A549 (cell line): ENCODE data around the gene PPFIA2. TPM values are rescaled to one million over a fixed set of nuclear protein-coding genes. Genes with fewer than 3 reads are reported as not detected.

ENCODE experiments used
- ATAC-seq, 2 experiments: fragments of 200-7000 bp in 1 of 2; fragments of >200 bp in 1 of 2; cut with Nextera tagmentation in 1 of 2; cut with Tn5 transposase in 1 of 2; 3 replicates each; pipeline versions ENCODE4 v1.8.0 to v1.9.1; 2018 to 2020; ENCODE audit warnings: mild to moderate bottlenecking in 1 of 2, moderate library complexity in 1 of 2
- CTCF ChIA-PET: fragments of 300-600 bp; sonication (Branson Sonifier 250); formaldehyde crosslinking; extraction: SDS; loops from one replicate; lab custom pipeline; 2021; ENCODE audit warnings: antibody characterized with exemption, inconsistent platforms; lab: Yijun Ruan, JAX
- POLR2A ChIA-PET: fragments of 350-600 bp; formaldehyde crosslinking; extraction: SDS; loops from one replicate; lab custom pipeline; 2021; ENCODE audit warnings: antibody characterized with exemption, inconsistent platforms; lab: Yijun Ruan, JAX
- DNase-seq, 2 experiments: peaks; one replicate each; pipeline versions ENCODE4 v3.0.0 to v3.0.0-alpha.2; 2011 to 2016; ENCODE audit warnings: low read depth in 1 of 2, low spot score in 1 of 2
- FAIRE-seq: peaks from 2 replicates; lab custom pipeline; 2011; peaks lifted over from hg19 to GRCh38; lab: Jason Lieb, UNC
- H3K27ac ChIP-seq, 2 experiments: fragments of >200 bp; sonication (Bioruptor Twin); formaldehyde crosslinking; 3 replicates each; pipeline ENCODE4 v1.5.1; 2016 to 2017
- H3K4me1 ChIP-seq: fragments of >200 bp; sonication (Bioruptor Twin); formaldehyde crosslinking; 3 replicates; pipeline ENCODE4 v1.6.1; 2016
- H3K4me2 ChIP-seq: fragments of >200 bp; sonication (Bioruptor Twin); formaldehyde crosslinking; 3 replicates; pipeline ENCODE4 v1.6.1; 2016
- H3K4me3 ChIP-seq: fragments of >200 bp; sonication (Bioruptor Twin); formaldehyde crosslinking; 3 replicates; pipeline ENCODE4 v1.5.1; 2016
- H3K9me3 ChIP-seq: fragments of >200 bp; sonication (Bioruptor Twin); formaldehyde crosslinking; 3 replicates; pipeline ENCODE4 v1.6.1; 2016
- BHLHE40 ChIP-seq: IDR thresholded peaks from 2 replicates; pipeline ENCODE4 v1.6.1; 2012; ENCODE audit warnings: low read depth, low read length, inconsistent platforms
- CBX8 ChIP-seq: fragments of 200-600 bp; sonication (generic); IDR thresholded peaks from 2 replicates; pipeline ENCODE4 v1.6.1; 2016
- EHF ChIP-seq: fragments of 250-450 bp; sonication (Bioruptor Pico); IDR thresholded peaks from 2 replicates; pipeline ENCODE4 v1.5.0; 2020; ENCODE audit warnings: mild to moderate bottlenecking
- EP300 ChIP-seq, 2 experiments: fragments of >200 bp; sonication (Bioruptor Twin); formaldehyde crosslinking; IDR thresholded peaks; 2 replicates in 1 of 2; 3 replicates in 1 of 2; pipeline ENCODE4 v1.6.1; 2016 to 2017
- FOSB ChIP-seq: fragments of 250-450 bp; sonication (Bioruptor Pico); IDR thresholded peaks from 2 replicates; pipeline ENCODE4 v1.5.0; 2020; ENCODE audit warnings: mild to moderate bottlenecking, moderate library complexity
- GATA3 ChIP-seq: IDR thresholded peaks from 2 replicates; pipeline ENCODE4 v1.6.1; 2012; ENCODE audit warnings: borderline replicate concordance
- HOXB5 ChIP-seq: fragments of 250-450 bp; sonication (Bioruptor Pico); IDR thresholded peaks from 2 replicates; pipeline ENCODE4 v1.5.0; 2020; ENCODE audit warnings: mild to moderate bottlenecking, moderate library complexity
- JUN ChIP-seq, 2 experiments: fragments of >200 bp; sonication (Bioruptor Twin); formaldehyde crosslinking; IDR thresholded peaks; 2 replicates in 1 of 2; 3 replicates in 1 of 2; pipeline ENCODE4 v1.6.1; 2016 to 2017
- JUNB ChIP-seq: fragments of >200 bp; sonication (Bioruptor Twin); formaldehyde crosslinking; IDR thresholded peaks from 2 replicates; pipeline ENCODE4 v1.6.1; 2016
- KDM1A ChIP-seq: fragments of 200-600 bp; sonication (generic); IDR thresholded peaks from 2 replicates; pipeline ENCODE4 v1.6.1; 2016; ENCODE audit warnings: low read depth, mild to moderate bottlenecking
- MAZ ChIP-seq: fragments of 150-350 bp; IDR thresholded peaks from 2 replicates; pipeline ENCODE4 v1.6.1; 2014; ENCODE audit warnings: antibody characterized with exemption, low read depth, low read length, borderline replicate concordance
- NFE2L2 ChIP-seq: fragments of 150-350 bp; conservative IDR thresholded peaks from 2 replicates; pipeline ENCODE4 v1.6.1; 2014; ENCODE audit warnings: low read length
- PHF8 ChIP-seq: fragments of 200-600 bp; sonication (generic); IDR thresholded peaks from 2 replicates; pipeline ENCODE4 v1.6.1; 2016; ENCODE audit warnings: low read depth, mild to moderate bottlenecking, antibody characterized with exemption, moderate library complexity, borderline replicate concordance
- POLR2AphosphoS2 ChIP-seq: conservative IDR thresholded peaks from 2 replicates; pipeline ENCODE4 v1.6.1; 2012; ENCODE audit warnings: low read length, improper control_type of control experiment, inconsistent platforms
- RAD21 ChIP-seq, 2 experiments: fragments of >200 bp in 1 of 2; sonication (Bioruptor Twin) in 1 of 2; formaldehyde crosslinking in 1 of 2; IDR thresholded peaks in 1 of 2; conservative IDR thresholded peaks in 1 of 2; 2 replicates in 1 of 2; 3 replicates in 1 of 2; pipeline ENCODE4 v1.6.1; 2012 to 2018; ENCODE audit warnings: inconsistent platforms in 1 of 2
- RARB ChIP-seq: fragments of 250-450 bp; sonication (Bioruptor Pico); IDR thresholded peaks from 2 replicates; pipeline ENCODE4 v1.8.0; 2021; ENCODE audit warnings: mild to moderate bottlenecking, moderate library complexity
- RCOR1 ChIP-seq: fragments of 150-350 bp; IDR thresholded peaks from 2 replicates; pipeline ENCODE4 v1.6.1; 2014; ENCODE audit warnings: antibody characterized with exemption, low read length, low read depth
- RNF2 ChIP-seq: fragments of 200-600 bp; sonication (generic); IDR thresholded peaks from 2 replicates; pipeline ENCODE4 v1.6.1; 2016; ENCODE audit warnings: low read depth, mild to moderate bottlenecking, antibody characterized with exemption, moderate library complexity, borderline replicate concordance
- ZNF302 ChIP-seq: fragments of 250-450 bp; sonication (Bioruptor Pico); IDR thresholded peaks from 2 replicates; pipeline ENCODE4 v1.9.0; 2021; ENCODE audit warnings: inconsistent platforms, mild to moderate bottlenecking, moderate library complexity
- WGBS: methylation state at CpG from one replicate; pipeline ENCODE4 v1.1.6; 2017; ENCODE audit errors: missing lambda C conversion rate; 5-methylcytosine and 5-hydroxymethylcytosine counted together
- polyA plus RNA-seq, 4 experiments: library from polyadenylated mRNA; depleted of rRNA in 3 of 4; stranded (reverse); fragments of >200 nt; fragmentation: RNase III in 1 of 4; extraction: RNeasy Plus Mini Kit Qiagen cat#74134 plus additional on column Dnase treatment in 1 of 4; gene quantifications; 2 replicates in 3 of 4; 3 replicates in 1 of 4; pipeline ENCODE4 v1.2.3, GENCODE V29; 2011 to 2017
- TF ChIP-seq, protein P1 (sequence below): fragments of >200 bp; sonication (Bioruptor Twin); formaldehyde crosslinking; IDR thresholded peaks from 3 replicates; pipeline ENCODE4 v1.6.1; 2016
- TF ChIP-seq, protein P2 (sequence below): fragments of >200 bp; sonication (Bioruptor Twin); formaldehyde crosslinking; IDR thresholded peaks from 2 replicates; pipeline ENCODE4 v1.6.1; 2016
- TF ChIP-seq, protein P3 (sequence below): fragments of 150-350 bp; IDR thresholded peaks from 2 replicates; pipeline ENCODE4 v1.6.1; 2014; ENCODE audit warnings: low read depth, mild to moderate bottlenecking, low read length
- TF ChIP-seq, protein P4 (sequence below): IDR thresholded peaks from 2 replicates; pipeline ENCODE4 v1.6.1; 2012; ENCODE audit warnings: low read depth, borderline replicate concordance
- TF ChIP-seq, protein P5 (sequence below): fragments of 200-600 bp; sonication (generic); IDR thresholded peaks from 2 replicates; pipeline ENCODE4 v1.6.1; 2016; ENCODE audit warnings: antibody characterized with exemption, mild to moderate bottlenecking, moderate library complexity

PPFIA2 gene
- polyA plus RNA-seq, 2 of the 4 experiments (the other 2 are of a cell fraction): not detected

DNA sequence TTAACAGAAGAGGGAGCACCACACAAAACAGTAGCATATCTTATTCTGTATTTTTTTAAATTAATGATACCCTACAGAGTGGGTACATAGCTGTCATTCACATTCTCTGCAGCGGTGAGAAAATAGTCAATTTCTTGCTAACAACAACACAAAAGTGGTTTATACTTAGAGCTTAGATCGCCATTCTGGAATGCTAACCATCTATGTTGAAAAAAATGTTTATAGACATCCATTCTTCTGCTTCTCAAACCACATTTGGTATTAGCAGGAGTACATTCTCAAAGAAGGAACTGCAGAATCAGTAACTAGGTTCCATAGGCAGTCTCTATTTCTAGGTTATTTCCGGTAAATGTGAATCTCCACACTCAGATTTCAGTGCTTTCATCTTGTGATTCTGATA lies 185.9 kb downstream of the PPFIA2 start (continued):
- no peak for TF ChIP-seq POLR2AphosphoS2
- TF ChIP-seq, protein P1, sequence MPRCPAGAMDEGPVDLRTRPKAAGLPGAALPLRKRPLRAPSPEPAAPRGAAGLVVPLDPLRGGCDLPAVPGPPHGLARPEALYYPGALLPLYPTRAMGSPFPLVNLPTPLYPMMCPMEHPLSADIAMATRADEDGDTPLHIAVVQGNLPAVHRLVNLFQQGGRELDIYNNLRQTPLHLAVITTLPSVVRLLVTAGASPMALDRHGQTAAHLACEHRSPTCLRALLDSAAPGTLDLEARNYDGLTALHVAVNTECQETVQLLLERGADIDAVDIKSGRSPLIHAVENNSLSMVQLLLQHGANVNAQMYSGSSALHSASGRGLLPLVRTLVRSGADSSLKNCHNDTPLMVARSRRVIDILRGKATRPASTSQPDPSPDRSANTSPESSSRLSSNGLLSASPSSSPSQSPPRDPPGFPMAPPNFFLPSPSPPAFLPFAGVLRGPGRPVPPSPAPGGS: no peak
- TF ChIP-seq ZNF302 (CRISPR knock-in tag): no peak
- TF ChIP-seq PHF8: no peak
- TF ChIP-seq, protein P2, sequence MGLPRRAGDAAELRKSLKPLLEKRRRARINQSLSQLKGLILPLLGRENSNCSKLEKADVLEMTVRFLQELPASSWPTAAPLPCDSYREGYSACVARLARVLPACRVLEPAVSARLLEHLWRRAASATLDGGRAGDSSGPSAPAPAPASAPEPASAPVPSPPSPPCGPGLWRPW: no peak
- no peak for TF ChIP-seq CBX8
- no peak for TF ChIP-seq EHF
- no peak for TF ChIP-seq RNF2
- TF ChIP-seq JUNB: no peak
- TF ChIP-seq BHLHE40: no peak
- TF ChIP-seq EP300 (IDR thresholded peaks at IDR 0.05): no peak

DNA sequence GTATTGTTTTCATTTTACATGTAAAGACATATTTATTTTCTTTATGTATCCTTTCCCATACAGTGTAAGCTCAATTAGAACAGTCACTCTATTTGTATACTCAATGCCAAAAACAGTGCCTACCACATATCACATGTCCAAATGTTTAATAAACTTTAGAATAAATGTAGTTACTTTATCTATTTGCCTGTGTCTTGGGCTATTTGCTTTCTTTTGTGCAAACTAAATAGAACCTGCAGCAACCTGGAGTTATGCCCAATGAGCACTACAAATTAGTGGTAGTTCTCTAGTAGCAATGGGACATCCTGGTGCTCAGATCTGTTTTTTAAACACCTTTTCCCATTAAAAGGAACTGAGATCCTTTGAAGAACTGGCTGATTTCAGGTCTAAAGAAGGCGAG lies 186.7 kb downstream of the PPFIA2 start:
- CTCF ChIA-PET: no interaction called here
- POLR2A ChIA-PET: no interaction called here
- Histone ChIP-seq H3K4me3 (no peak overlapping the region), H3K4me2 (no peak overlapping the region), H3K27ac (no peak overlapping the region), H3K9me3 (no peaks in the 10 kb centered on the region), H3K4me1 (no peaks in the 10 kb centered on the region)
- FAIRE-seq: no peak
- no peak for ATAC-seq
- WGBS: 0% methylated on average over 1 of the region's 1 CpG
- no peak for DNase-seq
- TF ChIP-seq HOXB5 (CRISPR knock-in tag) (no peak), JUNB (no peak), RCOR1 (no peak), GATA3 (no peak), FOSB (no peak), KDM1A (no peak), EHF (no peak), PHF8 (no peak), POLR2AphosphoS2 (no peak), RARB (CRISPR knock-in tag) (no peak), MAZ (no peak), JUN (IDR thresholded peaks at IDR 0.05) (no peak), RAD21 (conservative IDR thresholded peaks at IDR 0.05 in 1 of 2, IDR thresholded peaks at IDR 0.05 in 1 of 2) (no peak), NFE2L2 (no peak)
- TF ChIP-seq, protein P3, sequence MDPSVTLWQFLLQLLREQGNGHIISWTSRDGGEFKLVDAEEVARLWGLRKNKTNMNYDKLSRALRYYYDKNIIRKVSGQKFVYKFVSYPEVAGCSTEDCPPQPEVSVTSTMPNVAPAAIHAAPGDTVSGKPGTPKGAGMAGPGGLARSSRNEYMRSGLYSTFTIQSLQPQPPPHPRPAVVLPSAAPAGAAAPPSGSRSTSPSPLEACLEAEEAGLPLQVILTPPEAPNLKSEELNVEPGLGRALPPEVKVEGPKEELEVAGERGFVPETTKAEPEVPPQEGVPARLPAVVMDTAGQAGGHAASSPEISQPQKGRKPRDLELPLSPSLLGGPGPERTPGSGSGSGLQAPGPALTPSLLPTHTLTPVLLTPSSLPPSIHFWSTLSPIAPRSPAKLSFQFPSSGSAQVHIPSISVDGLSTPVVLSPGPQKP: no peak
- TF ChIP-seq, protein P4, sequence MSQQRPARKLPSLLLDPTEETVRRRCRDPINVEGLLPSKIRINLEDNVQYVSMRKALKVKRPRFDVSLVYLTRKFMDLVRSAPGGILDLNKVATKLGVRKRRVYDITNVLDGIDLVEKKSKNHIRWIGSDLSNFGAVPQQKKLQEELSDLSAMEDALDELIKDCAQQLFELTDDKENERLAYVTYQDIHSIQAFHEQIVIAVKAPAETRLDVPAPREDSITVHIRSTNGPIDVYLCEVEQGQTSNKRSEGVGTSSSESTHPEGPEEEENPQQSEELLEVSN: no peak
- TF ChIP-seq, protein P5, sequence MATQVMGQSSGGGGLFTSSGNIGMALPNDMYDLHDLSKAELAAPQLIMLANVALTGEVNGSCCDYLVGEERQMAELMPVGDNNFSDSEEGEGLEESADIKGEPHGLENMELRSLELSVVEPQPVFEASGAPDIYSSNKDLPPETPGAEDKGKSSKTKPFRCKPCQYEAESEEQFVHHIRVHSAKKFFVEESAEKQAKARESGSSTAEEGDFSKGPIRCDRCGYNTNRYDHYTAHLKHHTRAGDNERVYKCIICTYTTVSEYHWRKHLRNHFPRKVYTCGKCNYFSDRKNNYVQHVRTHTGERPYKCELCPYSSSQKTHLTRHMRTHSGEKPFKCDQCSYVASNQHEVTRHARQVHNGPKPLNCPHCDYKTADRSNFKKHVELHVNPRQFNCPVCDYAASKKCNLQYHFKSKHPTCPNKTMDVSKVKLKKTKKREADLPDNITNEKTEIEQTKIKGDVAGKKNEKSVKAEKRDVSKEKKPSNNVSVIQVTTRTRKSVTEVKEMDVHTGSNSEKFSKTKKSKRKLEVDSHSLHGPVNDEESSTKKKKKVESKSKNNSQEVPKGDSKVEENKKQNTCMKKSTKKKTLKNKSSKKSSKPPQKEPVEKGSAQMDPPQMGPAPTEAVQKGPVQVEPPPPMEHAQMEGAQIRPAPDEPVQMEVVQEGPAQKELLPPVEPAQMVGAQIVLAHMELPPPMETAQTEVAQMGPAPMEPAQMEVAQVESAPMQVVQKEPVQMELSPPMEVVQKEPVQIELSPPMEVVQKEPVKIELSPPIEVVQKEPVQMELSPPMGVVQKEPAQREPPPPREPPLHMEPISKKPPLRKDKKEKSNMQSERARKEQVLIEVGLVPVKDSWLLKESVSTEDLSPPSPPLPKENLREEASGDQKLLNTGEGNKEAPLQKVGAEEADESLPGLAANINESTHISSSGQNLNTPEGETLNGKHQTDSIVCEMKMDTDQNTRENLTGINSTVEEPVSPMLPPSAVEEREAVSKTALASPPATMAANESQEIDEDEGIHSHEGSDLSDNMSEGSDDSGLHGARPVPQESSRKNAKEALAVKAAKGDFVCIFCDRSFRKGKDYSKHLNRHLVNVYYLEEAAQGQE: no peak
- TF ChIP-seq, protein P1: no peak
- TF ChIP-seq, protein P2: no peak
- TF ChIP-seq, all 56 proteins: peak for 0
